Fibroblast of lung (primary cell): ENCODE measurements around the gene KIAA1217. TPM values are rescaled to one million over a fixed set of nuclear protein-coding genes. Genes with fewer than 3 reads are reported as not detected.

Experiments
- DNase-seq, 2 donors: peaks; one replicate each; pipeline versions ENCODE4 v3.0.0 to v3.0.0-alpha.2; 2010; ENCODE audit warnings: low read depth in 2 of 2
- H2AFZ ChIP-seq: 2 replicates; pipeline ENCODE4 v1.5.1; 2012; ENCODE audit warnings: low read length, control low read depth, inconsistent platforms
- H3K27ac ChIP-seq: 2 replicates; pipeline ENCODE4 v1.5.1; 2011; ENCODE audit warnings: low read length, control low read depth; ENCODE audit not compliant: insufficient read depth
- H3K27me3 ChIP-seq: 2 replicates; pipeline ENCODE4 v1.5.1; 2011; ENCODE audit warnings: mild to moderate bottlenecking, low read length; ENCODE audit not compliant: control insufficient read depth, insufficient read depth
- H3K36me3 ChIP-seq: 2 replicates; pipeline ENCODE4 v1.5.1; 2011; ENCODE audit warnings: low read length; ENCODE audit not compliant: control insufficient read depth, insufficient read depth
- H3K4me1 ChIP-seq: 2 replicates; pipeline ENCODE4 v1.5.1; 2011; ENCODE audit warnings: low read length; ENCODE audit not compliant: control insufficient read depth, insufficient read depth; ENCODE audit errors: extremely low read depth
- H3K4me2 ChIP-seq: 2 replicates; pipeline ENCODE4 v1.5.1; 2011; ENCODE audit warnings: low read length, control low read depth; ENCODE audit not compliant: insufficient read depth; ENCODE audit errors: extremely low read depth
- H3K4me3 ChIP-seq, 4 experiments: fragments of 200-600 bp in 1 of 4; sonication (generic) in 1 of 4; replicated peaks in 1 of 4; 2 replicates each; pipeline ENCODE4 v1.5.1; 2011 to 2016; ENCODE audit warnings: low read length in 4 of 4, low read depth in 3 of 4, mild to moderate bottlenecking in 3 of 4, control low read depth in 2 of 4, inconsistent platforms in 1 of 4, mixed read lengths in 1 of 4; ENCODE audit not compliant: insufficient read depth in 1 of 4; ENCODE audit errors: control extremely low read depth in 1 of 4
- H3K79me2 ChIP-seq: 2 replicates; pipeline ENCODE4 v1.5.1; 2012; ENCODE audit warnings: mild to moderate bottlenecking, low read length, inconsistent platforms; ENCODE audit not compliant: control insufficient read depth, insufficient read depth
- H3K9ac ChIP-seq: 2 replicates; pipeline ENCODE4 v1.5.1; 2011; ENCODE audit warnings: mild to moderate bottlenecking, low read length, control low read depth; ENCODE audit not compliant: insufficient read depth
- H3K9me3 ChIP-seq: 2 replicates; pipeline ENCODE4 v1.5.1; 2012; ENCODE audit warnings: low read depth, low read length; ENCODE audit not compliant: control insufficient read depth, insufficient read depth
- H4K20me1 ChIP-seq: 2 replicates; pipeline ENCODE4 v1.5.1; 2011; ENCODE audit warnings: low read length; ENCODE audit not compliant: control insufficient read depth, insufficient read depth; ENCODE audit errors: extremely low read depth
- CTCF ChIP-seq, 2 donors: IDR thresholded peaks in 1 of 2; conservative IDR thresholded peaks in 1 of 2; 1 replicate in 1 of 2; 2 replicates in 1 of 2; pipeline ENCODE4 v1.5.1; 2011 to 2012; ENCODE audit warnings: low read length in 2 of 2, control low read depth in 1 of 2, inconsistent platforms in 1 of 2, low read depth in 1 of 2, mild to moderate bottlenecking in 1 of 2
- EZH2 ChIP-seq: IDR thresholded peaks from 2 replicates; pipeline ENCODE4 v1.5.1; 2012; ENCODE audit warnings: low read length, control low read depth, mild to moderate bottlenecking; ENCODE audit errors: missing control alignments
- polyA plus RNA-seq, 2 donors: library from polyadenylated mRNA; depleted of rRNA in 1 of 2; stranded (reverse) in 1 of 2; unstranded in 1 of 2; fragments of >200 nt; gene quantifications; 2 replicates each; pipeline ENCODE4 v1.2.1, GENCODE V29; 2011 to 2012; ENCODE audit warnings: missing spikeins in 1 of 2
- total RNA-seq: library from RNA; depleted of rRNA; stranded (reverse); fragments of >200 nt; gene quantifications from 2 replicates; pipeline ENCODE4 v1.2.1, GENCODE V29; 2014

The KIAA1217 gene
- total and polyA plus RNA-seq, 2 donors (not counting 1 experiment from before 2014, with no cell fraction given) = 0.92 to 1.5 TPM

GRCh38 chr10:24494777-24495176 lies 285.8 kb downstream of the KIAA1217 start:
- TF ChIP-seq EZH2 (no peak), CTCF (conservative IDR thresholded peaks at IDR 0.05 in 1 of 2, IDR thresholded peaks at IDR 0.05 in 1 of 2; ENCODE audit: low read depth in 1 of 2, low read length in 2 of 2) (no peak)
- Histone ChIP-seq H4K20me1 (no peaks in the 10 kb centered on the region), H3K4me3 (no peak overlapping the region), H3K27ac (no peak overlapping the region), H3K27me3 (no peaks in the 10 kb centered on the region), H3K9ac (no peak overlapping the region), H3K4me2 (no peak overlapping the region), H3K79me2 (no peaks in the 10 kb centered on the region), H3K36me3 (no peaks in the 10 kb centered on the region), H3K9me3 (no peaks in the 10 kb centered on the region), H2AFZ (no peak overlapping the region), H3K4me1 (no peaks in the 10 kb centered on the region)
- no peak for DNase-seq

GRCh38 chr10:24495666-24496460 lies 286.9 kb downstream of the KIAA1217 start:
- no peaks in the 10 kb centered on the region for H3K9me3 ChIP-seq
- no peaks in the 10 kb centered on the region for H3K4me1 ChIP-seq
- DNase-seq = no peak
- H2AFZ ChIP-seq = no peak overlapping the region
- no peaks in the 10 kb centered on the region for H4K20me1 ChIP-seq
- TF ChIP-seq EZH2 (no peak), CTCF (conservative IDR thresholded peaks at IDR 0.05 in 1 of 2, IDR thresholded peaks at IDR 0.05 in 1 of 2; ENCODE audit: low read depth in 1 of 2, low read length in 2 of 2) (no peak)
- H3K4me2 ChIP-seq = no peak overlapping the region
- no peak overlapping the region for H3K4me3 ChIP-seq
- H3K9ac ChIP-seq = no peak overlapping the region
- no peak overlapping the region for H3K27ac ChIP-seq
- no peaks in the 10 kb centered on the region for H3K36me3 ChIP-seq
- H3K27me3 ChIP-seq = no peaks in the 10 kb centered on the region
- no peaks in the 10 kb centered on the region for H3K79me2 ChIP-seq

- Histone ChIP-seq H2AFZ (no peak overlapping the region), H3K9ac (no peak overlapping the region), H3K27me3 (no peaks in the 10 kb centered on the region), H3K4me2 (no peak overlapping the region), H3K9me3 (no peaks in the 10 kb centered on the region), H3K4me1 (no peaks in the 10 kb centered on the region), H4K20me1 (no peaks in the 10 kb centered on the region), H3K27ac (no peak overlapping the region), H3K36me3 (no peaks in the 10 kb centered on the region), H3K79me2 (no peaks in the 10 kb centered on the region), H3K4me3 (no peak overlapping the region)
- no peak for DNase-seq
- TF ChIP-seq EZH2 = no peak
- no peak for TF ChIP-seq CTCF (conservative IDR thresholded peaks at IDR 0.05 in 1 of 2, IDR thresholded peaks at IDR 0.05 in 1 of 2; ENCODE audit: low read depth in 1 of 2, low read length in 2 of 2)
Measured at GRCh38 chr10:24496906-24497305, 288.0 kb downstream of the KIAA1217 start.
